Thyroid gland (tissue), 4 donors: ENCODE measurements around the gene CNTN1. TPM values are rescaled to one million over a fixed set of nuclear protein-coding genes. Genes with fewer than 3 reads are reported as not detected.

Source experiments
- DNase-seq, 2 donors: peaks; one replicate each; pipeline ENCODE4 v3.0.0-alpha.2; 2019
- H3K27ac ChIP-seq, 3 donors: fragments of 200-600 bp; sonication (generic); 1 replicate in 2 of 3; 2 replicates in 1 of 3; pipeline ENCODE4 v1.5.1; 2016 to 2019; ENCODE audit warnings: mild to moderate bottlenecking in 1 of 3, moderate library complexity in 1 of 3
- H3K27me3 ChIP-seq: fragments of 200-600 bp; sonication (generic); one replicate; pipeline ENCODE4 v1.5.1; 2019
- H3K36me3 ChIP-seq, 2 donors: fragments of 200-600 bp; sonication (generic); one replicate each; pipeline ENCODE4 v1.5.1; 2016 to 2019
- H3K4me1 ChIP-seq, 2 donors: fragments of 200-600 bp; sonication (generic); one replicate each; pipeline ENCODE4 v1.5.1; 2017 to 2019
- H3K4me3 ChIP-seq, 3 donors: fragments of 200-600 bp; sonication (generic); replicated peaks in 1 of 3; 1 replicate in 2 of 3; 2 replicates in 1 of 3; pipeline ENCODE4 v1.5.1; 2016; ENCODE audit warnings: mild to moderate bottlenecking in 1 of 3
- H3K9me3 ChIP-seq: fragments of 200-600 bp; sonication (generic); one replicate; pipeline ENCODE4 v1.5.1; 2017
- POLR2A ChIP-seq, 2 donors: fragments of 450-650 bp; IDR thresholded peaks; one replicate each; pipeline ENCODE4 v1.6.1; 2017; ENCODE audit warnings: antibody characterized with exemption in 2 of 2, mild to moderate bottlenecking in 2 of 2, moderate library complexity in 1 of 2
- WGBS, 2 donors: methylation state at CpG; one replicate each; pipeline ENCODE4 v1.1.5; 2017; 5-methylcytosine and 5-hydroxymethylcytosine counted together
- intact Hi-C: fragments of 100-400 bp; cut with DNase I; formaldehyde crosslinking; loops from one replicate; pipeline ENCODE4 v1.15.1; 2023
- total RNA-seq, 4 donors: library from RNA; depleted of rRNA; stranded (reverse); fragments of >200 nt; gene quantifications; one replicate each; pipeline ENCODE4 v1.2.3, GENCODE V29; 2016
- TF ChIP-seq, protein P1 (sequence below), 6 experiments: fragments of 200-600 bp in 3 of 6; fragments of 450-650 bp in 3 of 6; sonication (generic) in 3 of 6; IDR thresholded peaks; one replicate each; pipeline ENCODE4 v1.5.1; 2016 to 2019; ENCODE audit warnings: antibody characterized with exemption in 6 of 6, mild to moderate bottlenecking in 2 of 6, inconsistent platforms in 1 of 6, moderate library complexity in 1 of 6

The CNTN1 gene
- total RNA-seq, 4 donors from 2014 or later, result 1.9 to 2.7 (median 2.0) TPM

DNA sequence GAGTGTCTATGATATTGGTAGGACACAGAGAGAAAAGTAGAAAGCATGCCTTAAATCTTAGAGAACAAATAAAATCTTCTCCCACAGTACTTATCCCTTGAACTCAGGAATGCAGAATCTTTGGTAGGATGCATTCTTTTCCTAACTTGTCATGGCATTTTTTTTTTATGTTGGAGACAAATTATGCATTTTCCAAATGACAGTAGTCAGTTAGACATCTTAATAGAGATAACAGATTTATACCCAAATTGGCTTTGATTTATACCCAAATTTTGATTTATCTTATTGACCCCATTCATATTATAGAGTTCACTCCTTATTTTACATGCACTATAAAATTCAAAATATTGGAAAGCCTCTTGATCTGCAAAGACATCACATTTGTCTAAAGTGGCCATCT, 132.9 kb downstream of the CNTN1 start:
- H3K27ac ChIP-seq, result no peak overlapping the region
- no peak overlapping the region for H3K4me3 ChIP-seq
- intact Hi-C loops, result no loop called here
- DNase-seq, result no peak
- no peaks in the 10 kb centered on the region for H3K36me3 ChIP-seq
- no peaks in the 10 kb centered on the region for H3K9me3 ChIP-seq
- H3K27me3 ChIP-seq, result no peaks in the 10 kb centered on the region
- no peak for TF ChIP-seq POLR2A (IDR thresholded peaks at IDR 0.05)
- TF ChIP-seq, protein P1, sequence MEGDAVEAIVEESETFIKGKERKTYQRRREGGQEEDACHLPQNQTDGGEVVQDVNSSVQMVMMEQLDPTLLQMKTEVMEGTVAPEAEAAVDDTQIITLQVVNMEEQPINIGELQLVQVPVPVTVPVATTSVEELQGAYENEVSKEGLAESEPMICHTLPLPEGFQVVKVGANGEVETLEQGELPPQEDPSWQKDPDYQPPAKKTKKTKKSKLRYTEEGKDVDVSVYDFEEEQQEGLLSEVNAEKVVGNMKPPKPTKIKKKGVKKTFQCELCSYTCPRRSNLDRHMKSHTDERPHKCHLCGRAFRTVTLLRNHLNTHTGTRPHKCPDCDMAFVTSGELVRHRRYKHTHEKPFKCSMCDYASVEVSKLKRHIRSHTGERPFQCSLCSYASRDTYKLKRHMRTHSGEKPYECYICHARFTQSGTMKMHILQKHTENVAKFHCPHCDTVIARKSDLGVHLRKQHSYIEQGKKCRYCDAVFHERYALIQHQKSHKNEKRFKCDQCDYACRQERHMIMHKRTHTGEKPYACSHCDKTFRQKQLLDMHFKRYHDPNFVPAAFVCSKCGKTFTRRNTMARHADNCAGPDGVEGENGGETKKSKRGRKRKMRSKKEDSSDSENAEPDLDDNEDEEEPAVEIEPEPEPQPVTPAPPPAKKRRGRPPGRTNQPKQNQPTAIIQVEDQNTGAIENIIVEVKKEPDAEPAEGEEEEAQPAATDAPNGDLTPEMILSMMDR (IDR thresholded peaks at IDR 0.05), result no peak
- no peaks in the 10 kb centered on the region for H3K4me1 ChIP-seq

GRCh38 chr12:40827683-40828592, 135.7 kb downstream of the CNTN1 start:
- H3K27me3 ChIP-seq, result no peaks in the 10 kb centered on the region
- no peaks in the 10 kb centered on the region for H3K36me3 ChIP-seq
- H3K9me3 ChIP-seq, result no peaks in the 10 kb centered on the region
- no peak overlapping the region for H3K27ac ChIP-seq
- TF ChIP-seq, protein P1 (IDR thresholded peaks at IDR 0.05), result no peak
- TF ChIP-seq POLR2A (IDR thresholded peaks at IDR 0.05), result no peak
- no peak for DNase-seq
- H3K4me1 ChIP-seq, result no peaks in the 10 kb centered on the region
- H3K4me3 ChIP-seq, result no peak overlapping the region
- intact Hi-C loops, result no loop called here
- WGBS, 2 donors, result 39% methylated on average over 17 of the region's 17 CpGs

GRCh38 chr12:40828593-40828990, 136.4 kb downstream of the CNTN1 start:
- Histone ChIP-seq H3K27ac (no peak overlapping the region), H3K4me1 (no peaks in the 10 kb centered on the region), H3K4me3 (no peak overlapping the region), H3K9me3 (no peaks in the 10 kb centered on the region), H3K36me3 (no peaks in the 10 kb centered on the region), H3K27me3 (no peaks in the 10 kb centered on the region)
- no peak for TF ChIP-seq POLR2A (IDR thresholded peaks at IDR 0.05)
- TF ChIP-seq, protein P1 (IDR thresholded peaks at IDR 0.05), result no peak
- DNase-seq, result no peak
- intact Hi-C loops, result no loop called here
- WGBS, 2 donors, result 49 to 55% methylated on average over 5 of the region's 5 CpGs

DNA sequence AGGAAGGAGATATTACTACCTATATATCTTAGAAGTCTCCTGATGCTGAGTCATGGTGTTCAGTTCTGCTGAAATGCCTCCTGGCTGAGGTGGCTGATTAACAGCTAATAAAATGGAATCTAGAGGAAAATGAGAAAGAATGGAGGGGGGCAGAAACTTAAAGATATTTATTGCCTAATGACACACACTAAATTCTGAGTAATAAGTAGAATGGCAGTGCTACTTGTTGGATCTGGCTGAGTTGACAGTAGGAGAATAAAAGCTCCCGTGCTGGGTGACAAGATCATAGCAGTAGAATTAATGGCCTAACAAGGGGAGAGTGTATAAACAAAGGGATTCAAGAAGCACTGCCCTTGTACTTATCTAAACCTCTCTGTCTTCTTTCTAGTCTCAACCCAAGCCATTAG, 137.5 kb downstream of the CNTN1 start:
- no peak for TF ChIP-seq POLR2A (IDR thresholded peaks at IDR 0.05)
- TF ChIP-seq, protein P1 (IDR thresholded peaks at IDR 0.05), result no peak
- DNase-seq, result no peak
- WGBS, 2 donors, result 31 to 47% methylated on average over 1 of the region's 1 CpG
- no peaks in the 10 kb centered on the region for H3K27me3 ChIP-seq
- intact Hi-C loops, result no loop called here
- H3K4me3 ChIP-seq, result no peak overlapping the region
- no peaks in the 10 kb centered on the region for H3K9me3 ChIP-seq
- no peaks in the 10 kb centered on the region for H3K4me1 ChIP-seq
- no peak overlapping the region for H3K27ac ChIP-seq
- H3K36me3 ChIP-seq, result no peaks in the 10 kb centered on the region

DNA sequence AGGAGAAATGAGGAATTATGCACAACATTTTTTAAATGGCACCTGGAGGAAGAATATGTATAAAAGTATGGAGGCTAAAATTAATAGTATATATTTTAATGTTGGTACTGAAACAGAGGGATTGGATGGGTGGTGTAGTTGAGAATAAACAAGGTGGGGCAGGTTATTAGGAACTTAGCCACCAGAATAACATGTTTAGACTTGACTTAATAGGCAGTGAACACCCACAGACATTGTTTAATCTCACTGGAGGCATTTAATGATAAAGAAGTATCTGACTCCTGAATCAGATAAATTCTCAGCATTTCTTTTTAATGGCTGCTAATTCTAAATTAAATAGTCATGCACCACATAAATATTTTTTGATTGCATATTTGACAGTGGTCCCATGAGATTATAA, 139.7 kb downstream of the CNTN1 start:
- H3K27me3 ChIP-seq, result no peaks in the 10 kb centered on the region
- TF ChIP-seq, protein P1 (IDR thresholded peaks at IDR 0.05), result no peak
- TF ChIP-seq POLR2A (IDR thresholded peaks at IDR 0.05), result no peak
- no peaks in the 10 kb centered on the region for H3K4me1 ChIP-seq
- no peak overlapping the region for H3K4me3 ChIP-seq
- no peak overlapping the region for H3K27ac ChIP-seq
- intact Hi-C loops, result no loop called here
- no peak for DNase-seq
- no peaks in the 10 kb centered on the region for H3K36me3 ChIP-seq
- no peaks in the 10 kb centered on the region for H3K9me3 ChIP-seq
